ENCODE measurements around the gene NOC2L. TPM values are rescaled to one million over a fixed set of nuclear protein-coding genes. Genes with fewer than 3 reads are reported as not detected.

The NOC2L gene
- total RNA-seq, 4 donors from 2014 or later: 21.8 to 58.8 (median 37.5) TPM

DNA sequence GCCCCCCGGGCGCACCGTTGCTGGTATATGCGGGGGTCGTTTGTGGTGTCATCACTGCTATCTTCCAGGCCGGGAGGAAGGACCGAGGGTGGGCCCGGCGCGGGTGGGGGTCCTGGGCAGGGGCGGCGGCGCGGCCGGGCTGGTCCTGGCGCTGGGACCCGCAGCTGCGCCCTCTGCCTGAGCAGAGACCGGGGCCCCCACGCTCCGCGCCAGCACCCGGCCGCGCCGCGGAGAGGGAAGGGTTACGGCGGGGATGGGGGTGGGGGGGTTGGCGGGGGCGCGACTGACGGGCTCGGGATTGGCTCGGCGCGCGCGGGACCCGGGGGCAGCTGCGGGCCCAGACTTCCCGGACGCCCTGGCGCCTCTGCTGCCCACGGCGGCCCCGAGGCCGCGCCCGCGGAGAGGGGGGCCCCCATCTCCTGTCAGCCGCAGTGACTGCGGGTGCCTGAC lies 49.2 kb downstream of the NOC2L start:
- H3K27me3 ChIP-seq: no peaks in the 10 kb centered on the region
- H3K9me3 ChIP-seq: no peaks in the 10 kb centered on the region
- TF ChIP-seq POLR2A (IDR thresholded peaks at IDR 0.05): no peak
- TF ChIP-seq, protein P1, sequence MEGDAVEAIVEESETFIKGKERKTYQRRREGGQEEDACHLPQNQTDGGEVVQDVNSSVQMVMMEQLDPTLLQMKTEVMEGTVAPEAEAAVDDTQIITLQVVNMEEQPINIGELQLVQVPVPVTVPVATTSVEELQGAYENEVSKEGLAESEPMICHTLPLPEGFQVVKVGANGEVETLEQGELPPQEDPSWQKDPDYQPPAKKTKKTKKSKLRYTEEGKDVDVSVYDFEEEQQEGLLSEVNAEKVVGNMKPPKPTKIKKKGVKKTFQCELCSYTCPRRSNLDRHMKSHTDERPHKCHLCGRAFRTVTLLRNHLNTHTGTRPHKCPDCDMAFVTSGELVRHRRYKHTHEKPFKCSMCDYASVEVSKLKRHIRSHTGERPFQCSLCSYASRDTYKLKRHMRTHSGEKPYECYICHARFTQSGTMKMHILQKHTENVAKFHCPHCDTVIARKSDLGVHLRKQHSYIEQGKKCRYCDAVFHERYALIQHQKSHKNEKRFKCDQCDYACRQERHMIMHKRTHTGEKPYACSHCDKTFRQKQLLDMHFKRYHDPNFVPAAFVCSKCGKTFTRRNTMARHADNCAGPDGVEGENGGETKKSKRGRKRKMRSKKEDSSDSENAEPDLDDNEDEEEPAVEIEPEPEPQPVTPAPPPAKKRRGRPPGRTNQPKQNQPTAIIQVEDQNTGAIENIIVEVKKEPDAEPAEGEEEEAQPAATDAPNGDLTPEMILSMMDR (IDR thresholded peaks at IDR 0.05): no peak
- H3K27ac ChIP-seq: no peak overlapping the region
- peaks cover 0 to 8% of the 10 kb centered on the region in 2 donors for H3K4me1 ChIP-seq
- DNase-seq: peak in 1 of 2 donors; percentile 27
- H3K4me3 ChIP-seq: no peak overlapping the region
- intact Hi-C loops (cut with DNase I; ENCODE audit: low total_unique reads): loop anchor here (10.0 kb wide), 1 partner anchor 65 kb away; no protein-coding TSS in a partner anchor
- H3K36me3 ChIP-seq: no peaks in the 10 kb centered on the region

DNA sequence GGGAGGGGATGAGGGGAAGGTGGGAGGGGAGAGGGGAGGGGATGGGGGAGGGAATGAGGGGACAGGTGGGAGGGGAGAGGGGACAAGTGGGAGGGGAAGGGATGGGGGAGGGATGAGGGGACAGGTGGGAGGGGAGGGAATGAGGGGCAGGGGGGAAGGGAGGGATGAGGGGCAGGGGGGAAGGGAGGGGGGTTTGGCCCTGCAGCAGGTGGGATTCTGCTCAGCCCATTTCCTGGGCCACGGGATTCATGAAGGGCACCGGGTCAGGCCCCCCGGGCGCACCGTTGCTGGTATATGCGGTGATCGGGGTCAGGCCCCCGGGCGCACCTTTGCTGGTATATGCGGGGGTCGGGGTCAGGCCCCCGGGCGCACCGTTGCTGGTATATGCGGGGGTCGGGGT lies 50.4 kb downstream of the NOC2L start:
- intact Hi-C loops (cut with DNase I; ENCODE audit: low total_unique reads): loop anchor here (10.0 kb wide), 1 partner anchor 66 kb away; no protein-coding TSS in a partner anchor

DNA sequence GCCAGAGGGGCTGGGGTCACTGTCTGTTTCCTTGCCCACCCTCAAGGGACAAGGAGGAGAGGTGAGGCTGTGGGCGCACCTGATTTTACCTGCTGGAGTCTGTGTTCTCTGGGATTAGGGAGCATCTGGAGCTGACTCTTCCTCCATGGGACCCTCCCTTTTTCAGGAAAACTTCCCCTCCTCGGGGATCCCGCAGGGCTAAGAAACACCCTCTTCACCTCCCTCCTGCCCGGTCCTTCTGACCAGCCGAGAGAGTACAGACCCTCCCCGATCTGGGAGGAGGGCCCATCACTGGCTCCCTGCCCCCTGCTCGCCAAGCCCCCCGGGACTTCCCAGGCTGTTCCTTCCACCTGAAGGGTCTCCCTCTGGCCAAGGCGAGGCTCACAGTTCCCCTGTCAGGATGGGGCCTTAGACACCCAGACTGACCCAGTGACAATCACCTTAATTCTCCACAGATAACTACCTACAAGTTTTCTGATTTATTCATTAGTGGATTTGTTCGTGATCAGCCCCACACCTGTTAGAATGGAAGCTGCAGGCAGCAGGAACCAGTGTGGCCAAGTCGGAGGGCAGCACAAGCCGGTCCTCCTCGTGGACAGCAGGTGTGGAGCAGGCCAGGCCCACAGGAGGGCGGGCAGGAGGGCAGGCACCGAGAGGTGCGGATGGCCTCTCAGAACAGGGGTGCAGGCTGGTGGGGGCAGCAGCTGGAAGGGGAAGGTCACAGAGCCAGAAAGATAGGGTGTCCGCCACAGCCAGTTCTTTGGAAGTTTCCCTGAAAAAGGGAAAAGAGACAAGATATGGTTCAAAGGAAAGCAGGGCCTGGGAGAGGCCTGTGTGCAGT lies 51.2 kb downstream of the NOC2L start:
- no peak overlapping the region for H3K4me3 ChIP-seq
- no peaks in the 10 kb centered on the region for H3K27me3 ChIP-seq
- intact Hi-C loops (cut with DNase I; ENCODE audit: low total_unique reads): loop anchor here (10.0 kb wide), 1 partner anchor 67 kb away; no protein-coding TSS in a partner anchor
- no peak for TF ChIP-seq POLR2A (IDR thresholded peaks at IDR 0.05)
- TF ChIP-seq, protein P1 (IDR thresholded peaks at IDR 0.05): no peak
- H3K4me1 ChIP-seq: peaks cover 0 to 8% of the 10 kb centered on the region in 2 donors
- no peak overlapping the region for H3K27ac ChIP-seq
- H3K9me3 ChIP-seq: no peaks in the 10 kb centered on the region
- H3K36me3 ChIP-seq: no peaks in the 10 kb centered on the region
- DNase-seq: no peak

More for the DNA sequence above, 50.4 kb downstream of the NOC2L start:
- TF ChIP-seq, protein P1 (IDR thresholded peaks at IDR 0.05): no peak
- no peak for TF ChIP-seq POLR2A (IDR thresholded peaks at IDR 0.05)
- H3K4me3 ChIP-seq: no peak overlapping the region
- no peaks in the 10 kb centered on the region for H3K9me3 ChIP-seq
- no peak overlapping the region for H3K27ac ChIP-seq
- no peaks in the 10 kb centered on the region for H3K36me3 ChIP-seq
- H3K4me1 ChIP-seq: peaks cover 0 to 8% of the 10 kb centered on the region in 2 donors
- H3K27me3 ChIP-seq: no peaks in the 10 kb centered on the region
- no peak for DNase-seq

DNA sequence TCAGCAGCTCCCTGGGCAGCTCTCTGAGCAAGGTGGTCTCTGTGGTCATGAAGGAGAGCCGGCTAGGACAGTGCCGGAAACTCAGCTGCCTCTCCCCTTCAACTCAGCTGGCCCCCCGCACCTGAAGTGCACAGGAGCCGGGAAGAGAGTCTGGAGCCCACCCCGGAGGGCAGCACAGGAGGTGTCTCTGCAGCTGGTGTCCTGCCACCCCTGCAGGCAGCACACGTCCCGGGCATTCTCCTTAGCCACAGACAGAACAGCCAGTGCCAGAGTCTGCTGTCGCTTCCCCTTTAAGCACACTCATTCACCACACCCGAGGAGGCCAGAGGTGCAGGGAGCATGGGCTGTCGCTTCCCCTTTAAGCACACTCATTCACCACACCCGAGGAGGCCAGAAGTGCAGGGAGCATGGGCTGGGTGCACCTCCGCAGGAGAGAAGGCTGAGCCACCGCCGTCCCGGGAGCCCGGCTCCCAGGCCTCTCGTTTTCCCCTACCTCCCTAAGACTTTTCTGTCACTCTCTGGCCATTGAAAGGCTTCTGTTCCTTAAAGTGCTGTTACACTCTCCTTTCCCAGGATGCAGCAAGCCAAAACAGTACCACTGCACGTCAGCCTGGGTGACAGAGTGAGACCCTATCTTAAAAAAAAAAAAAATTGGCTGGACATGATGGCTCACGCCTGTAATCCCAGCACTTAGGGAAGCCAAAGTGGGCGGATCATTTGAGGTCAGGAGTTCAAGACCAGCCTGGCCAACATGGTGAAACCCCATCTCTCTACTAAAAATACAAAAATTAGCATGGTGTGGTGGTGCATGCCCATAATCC lies 52.2 kb downstream of the NOC2L start:
- Histone ChIP-seq H3K4me1 (peaks cover 0 to 8% of the 10 kb centered on the region in 2 donors), H3K27me3 (no peaks in the 10 kb centered on the region)
- peak in 1 of 2 donors; percentile 15 for DNase-seq

More for the DNA sequence above, 52.2 kb downstream of the NOC2L start:
- Histone ChIP-seq H3K4me3 (no peak overlapping the region), H3K27ac (no peak overlapping the region), H3K9me3 (no peaks in the 10 kb centered on the region), H3K36me3 (no peaks in the 10 kb centered on the region)
- intact Hi-C loops (cut with DNase I; ENCODE audit: low total_unique reads): loop anchor here (10.0 kb wide), 1 partner anchor 68 kb away; no protein-coding TSS in a partner anchor
- TF ChIP-seq, protein P1 (IDR thresholded peaks at IDR 0.05): no peak
- no peak for TF ChIP-seq POLR2A (IDR thresholded peaks at IDR 0.05)
